ENCODE results near the gene RARRES2.

Gene RARRES2

GRCh38 chr7:150357270-150357669 lies 15.8 kb upstream of the RARRES2 start:
- TF ChIP-seq CTCF (IDR thresholded peaks at IDR 0.05; ENCODE audit: low read depth, low read length, missing control alignments), result no peak
- H3K4me3 ChIP-seq (ENCODE audit: low read depth, low read length), result no peak overlapping the region
- no peak for DNase-seq (ENCODE audit: low read depth)

- H3K4me3 ChIP-seq (ENCODE audit: low read depth, low read length), result no peak overlapping the region
- peak; percentile 71 for TF ChIP-seq CTCF (IDR thresholded peaks at IDR 0.05; ENCODE audit: low read depth, low read length, missing control alignments)
- no peak for DNase-seq (ENCODE audit: low read depth)
Observed at GRCh38 chr7:150356265-150356897, 15.0 kb upstream of the RARRES2 start.

GRCh38 chr7:150355666-150356059 lies 14.2 kb upstream of the RARRES2 start:
- TF ChIP-seq CTCF (IDR thresholded peaks at IDR 0.05; ENCODE audit: low read depth, low read length, missing control alignments), result no peak
- DNase-seq (ENCODE audit: low read depth), result no peak
- no peak overlapping the region for H3K4me3 ChIP-seq (ENCODE audit: low read depth, low read length)

- no peak for TF ChIP-seq CTCF (IDR thresholded peaks at IDR 0.05; ENCODE audit: low read depth, low read length, missing control alignments)
- DNase-seq (ENCODE audit: low read depth), result no peak
- H3K4me3 ChIP-seq (ENCODE audit: low read depth, low read length), result no peak overlapping the region
Observed at GRCh38 chr7:150351587-150352194, 10.3 kb upstream of the RARRES2 start.

- no peak overlapping the region for H3K4me3 ChIP-seq (ENCODE audit: low read depth, low read length)
- DNase-seq (ENCODE audit: low read depth), result no peak
- TF ChIP-seq CTCF (IDR thresholded peaks at IDR 0.05; ENCODE audit: low read depth, low read length, missing control alignments), result no peak
Observed at GRCh38 chr7:150346922-150347321, 5.5 kb upstream of the RARRES2 start.

- TF ChIP-seq CTCF (IDR thresholded peaks at IDR 0.05; ENCODE audit: low read depth, low read length, missing control alignments), result no peak
- DNase-seq (ENCODE audit: low read depth), result no peak
- no peak overlapping the region for H3K4me3 ChIP-seq (ENCODE audit: low read depth, low read length)
Observed at GRCh38 chr7:150345012-150345411, 3.6 kb upstream of the RARRES2 start.

- H3K4me3 ChIP-seq (ENCODE audit: low read depth, low read length), result no peak overlapping the region
- TF ChIP-seq CTCF (IDR thresholded peaks at IDR 0.05; ENCODE audit: low read depth, low read length, missing control alignments), result no peak
- no peak for DNase-seq (ENCODE audit: low read depth)
Observed at GRCh38 chr7:150344299-150344698, 2.9 kb upstream of the RARRES2 start.
